KOPT-K1 (cell line): ENCODE data around the gene SLC38A2.
A peak's percentile ranks its signal among the peaks of the same experiment; 100 is the strongest.

Experiments
- H3K27ac ChIP-seq: fragments of 200-600 bp; sonication (generic); 2 replicates; pipeline ENCODE4 v1.5.1; 2016; ENCODE audit warnings: antibody characterized with exemption, mild to moderate bottlenecking, low read depth, low read length; ENCODE audit not compliant: poor library complexity, severe bottlenecking
- H3K36me3 ChIP-seq: fragments of 200-600 bp; sonication (generic); 2 replicates; pipeline ENCODE4 v1.5.1; 2017; ENCODE audit warnings: antibody characterized with exemption, mild to moderate bottlenecking, low read length, moderate library complexity; ENCODE audit not compliant: insufficient read depth
- H3K9me3 ChIP-seq: fragments of 200-600 bp; sonication (generic); 2 replicates; pipeline ENCODE4 v1.5.1; 2017; ENCODE audit warnings: antibody characterized with exemption, low read length, mild to moderate bottlenecking; ENCODE audit not compliant: insufficient read depth, poor library complexity, severe bottlenecking

The SLC38A2 gene

DNA sequence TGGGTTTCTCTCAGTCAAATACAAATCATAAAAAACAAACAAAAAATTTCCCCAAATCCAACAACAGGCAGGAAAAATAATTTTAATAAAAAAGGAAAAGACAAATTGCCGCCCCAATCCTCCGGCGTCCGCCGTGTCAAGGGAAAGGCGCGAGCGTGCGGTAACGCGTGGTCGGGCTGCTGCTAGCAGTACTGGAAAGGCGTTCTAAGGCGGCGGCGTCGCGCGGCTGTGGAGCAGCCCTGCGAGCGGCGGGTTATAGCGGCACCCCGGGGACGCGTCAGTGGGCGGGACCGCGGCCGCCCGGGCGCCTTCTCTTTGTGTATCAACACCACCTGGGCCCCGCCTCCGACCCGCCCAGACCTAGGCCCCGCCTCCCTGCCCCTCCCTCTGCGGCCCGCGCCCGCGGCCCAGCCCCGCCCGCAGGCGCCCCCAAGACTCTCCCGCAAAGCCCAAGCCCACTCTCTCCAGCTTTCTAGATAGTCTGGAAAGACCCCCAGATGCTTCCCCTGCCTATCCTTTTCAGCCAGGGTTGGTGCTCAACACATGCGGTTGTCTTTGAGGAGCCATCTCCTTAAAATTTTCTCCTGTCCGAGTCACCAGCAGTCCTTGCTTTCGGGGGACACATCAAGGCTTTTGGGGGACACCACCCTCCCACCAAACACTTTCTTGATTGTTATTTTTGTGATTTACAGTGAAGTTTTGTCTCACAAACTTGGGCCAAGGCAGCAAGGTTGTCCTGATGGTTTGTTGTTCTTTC lies at the start of gene SLC38A2:
SLC38A2 (minus strand) TSS at position 230 of the 757 bp plus-strand sequence. CDS start 1,480 bp downstream, outside the sequence.
- Histone ChIP-seq H3K27ac (peak within 1 kb of the TSS; percentile 94), H3K9me3 (no peaks in the 10 kb centered on the region), H3K36me3 (peaks cover 35% of the 10 kb centered on the region)

DNA sequence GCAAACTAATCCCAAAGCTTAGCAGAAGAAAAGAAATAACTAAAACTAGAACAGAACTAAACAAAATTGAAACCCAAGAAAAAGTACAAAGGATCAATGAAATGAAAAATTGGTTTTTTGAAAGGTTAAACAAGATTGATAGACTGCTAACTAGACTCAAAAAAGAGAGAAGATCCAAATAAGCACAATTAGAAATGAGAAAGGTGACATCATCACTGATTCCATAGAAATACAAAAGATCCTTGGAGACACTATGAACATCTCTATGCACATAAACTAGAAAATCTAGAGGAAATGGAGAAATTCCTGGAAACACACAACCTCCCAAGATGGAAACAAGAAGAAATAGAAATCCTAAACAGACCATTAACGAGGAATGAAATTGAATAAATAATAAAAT lies 47.1 kb upstream of the SLC38A2 start:
- Histone ChIP-seq H3K9me3 (no peaks in the 10 kb centered on the region), H3K36me3 (no peaks in the 10 kb centered on the region), H3K27ac (no peak overlapping the region)

DNA sequence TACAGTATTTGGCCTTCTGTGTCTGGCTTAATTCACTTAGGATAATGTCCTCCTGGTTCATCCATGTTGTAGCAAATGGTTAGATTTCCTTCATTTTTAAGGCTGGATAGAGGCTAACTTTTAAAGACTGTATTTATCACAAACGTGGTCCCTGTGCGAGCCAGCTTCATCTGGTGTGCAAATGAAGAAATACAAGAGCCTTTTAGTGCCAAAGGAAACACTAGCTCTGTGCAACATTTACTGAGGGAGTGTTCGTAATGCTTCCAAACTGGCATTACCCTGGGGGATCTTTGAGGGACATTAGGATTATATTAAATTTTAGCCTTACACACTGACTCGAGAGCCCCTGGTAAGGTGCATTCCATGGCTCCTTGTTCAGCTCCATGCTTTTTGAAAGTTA lies 43.0 kb upstream of the SLC38A2 start:
- Histone ChIP-seq H3K36me3 (no peaks in the 10 kb centered on the region), H3K9me3 (no peaks in the 10 kb centered on the region), H3K27ac (no peak overlapping the region)

DNA sequence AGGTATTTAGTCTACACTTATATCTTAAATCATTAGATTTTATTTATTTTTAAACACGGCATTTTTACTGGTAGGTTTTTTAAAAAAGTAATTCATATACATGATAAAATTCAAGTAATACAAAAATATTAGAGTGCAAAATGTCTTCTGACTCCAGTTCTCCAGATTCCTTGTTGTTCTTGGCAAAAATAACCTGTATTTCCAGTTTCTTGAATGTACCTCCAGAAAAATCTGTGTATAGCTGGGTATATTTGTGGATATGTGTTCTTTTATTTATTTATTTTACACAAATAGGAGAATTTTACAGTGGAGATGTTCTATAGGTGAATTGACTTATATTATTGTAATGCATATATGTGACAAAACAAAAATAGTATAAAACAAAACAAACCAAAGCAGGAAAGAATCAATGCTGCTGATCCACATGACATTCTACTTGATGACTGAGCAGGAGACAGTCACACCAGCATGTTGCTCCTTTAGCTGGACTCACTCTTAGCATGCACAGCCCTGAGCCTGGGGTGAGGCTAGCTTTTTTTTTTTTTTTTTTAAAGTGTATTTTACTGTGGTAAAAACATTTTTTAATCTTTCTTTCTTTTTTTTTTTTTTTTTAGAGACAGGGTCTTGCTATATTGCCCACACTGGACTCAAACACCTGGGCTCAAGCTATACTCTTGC lies 42.2 kb upstream of the SLC38A2 start:
- H3K9me3 ChIP-seq, result no peaks in the 10 kb centered on the region
- H3K27ac ChIP-seq, result no peak overlapping the region
- no peaks in the 10 kb centered on the region for H3K36me3 ChIP-seq

DNA sequence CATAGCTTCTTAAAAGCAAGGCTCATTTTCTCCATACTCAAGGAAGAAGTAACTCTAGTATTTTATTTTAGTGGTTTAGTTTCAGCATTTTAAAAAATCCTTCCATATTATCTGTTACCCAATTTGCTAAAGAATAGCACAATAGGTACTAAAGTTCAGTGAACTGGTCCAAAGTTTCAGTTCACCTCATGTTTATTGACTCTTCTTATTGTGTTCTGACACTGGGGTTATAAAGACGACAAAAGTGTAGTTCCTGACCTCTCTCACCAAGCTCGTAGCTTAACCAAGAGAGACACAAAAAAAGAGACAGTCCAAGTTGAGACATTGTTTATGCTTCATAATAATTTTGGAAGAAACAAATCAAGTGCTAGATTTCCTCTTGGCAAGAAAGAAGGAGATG lies 40.8 kb upstream of the SLC38A2 start:
- no peaks in the 10 kb centered on the region for H3K36me3 ChIP-seq
- no peak overlapping the region for H3K27ac ChIP-seq

DNA sequence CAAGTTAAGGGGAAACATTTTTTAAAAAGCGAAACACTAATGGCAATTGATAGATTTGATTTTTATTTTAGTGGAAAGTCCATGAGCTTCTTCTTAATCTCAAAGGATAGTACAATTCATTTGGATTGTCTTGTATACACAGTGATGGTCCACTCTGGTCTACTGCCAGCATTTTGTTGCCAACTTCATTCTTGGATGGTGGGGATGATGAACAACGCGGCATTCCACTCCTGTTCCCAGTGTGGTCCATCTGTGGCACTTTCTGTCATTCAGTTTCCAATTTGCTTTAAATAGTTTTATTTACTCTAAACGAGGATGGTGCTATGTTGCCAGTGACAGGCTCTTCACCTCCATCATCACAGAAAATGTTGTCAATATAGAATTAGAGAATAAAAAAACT lies 40.3 kb upstream of the SLC38A2 start:
- Histone ChIP-seq H3K27ac (no peak overlapping the region), H3K36me3 (no peaks in the 10 kb centered on the region), H3K9me3 (no peaks in the 10 kb centered on the region)

More for the DNA sequence above, 40.8 kb upstream of the SLC38A2 start:
- no peaks in the 10 kb centered on the region for H3K9me3 ChIP-seq

DNA sequence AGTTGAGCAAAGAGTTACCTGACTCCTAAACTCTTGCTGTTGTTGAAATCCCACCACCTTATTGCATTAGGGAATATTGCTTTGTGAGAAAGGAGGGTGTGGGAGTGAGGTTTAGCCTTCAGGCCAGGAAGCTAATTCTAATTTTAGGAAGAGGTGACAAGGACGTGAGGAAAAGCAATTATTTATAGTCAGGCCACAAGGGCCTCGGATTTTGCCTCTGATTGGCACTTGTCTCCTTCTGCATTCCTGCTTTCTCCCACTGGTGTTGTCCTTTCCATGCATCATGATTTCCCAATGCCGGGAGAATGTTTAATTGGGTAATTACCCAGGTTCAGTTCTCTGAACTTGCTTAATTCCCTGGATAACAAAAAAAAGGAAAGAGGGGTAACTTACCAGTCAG lies 37.9 kb upstream of the SLC38A2 start:
- no peaks in the 10 kb centered on the region for H3K36me3 ChIP-seq
- no peaks in the 10 kb centered on the region for H3K9me3 ChIP-seq
- no peak overlapping the region for H3K27ac ChIP-seq

DNA sequence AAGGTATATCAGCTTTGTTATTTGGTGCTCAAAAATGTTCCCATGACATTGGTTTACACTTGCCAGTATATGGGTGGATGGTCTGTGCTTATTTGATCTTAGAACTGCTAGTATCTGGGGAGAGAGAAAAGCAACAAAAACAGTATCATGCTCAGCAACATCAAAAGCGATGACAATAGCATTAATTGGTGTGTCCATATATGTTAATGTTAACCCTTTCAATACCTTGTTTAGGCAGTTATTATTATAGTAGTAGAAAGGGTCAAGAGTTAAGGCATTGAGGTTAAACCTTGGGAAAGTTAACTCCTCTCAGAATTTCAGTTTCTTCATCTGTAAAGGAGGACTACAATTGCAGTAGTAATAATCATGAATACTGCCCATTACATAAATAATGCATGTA lies 37.4 kb upstream of the SLC38A2 start:
- Histone ChIP-seq H3K36me3 (no peaks in the 10 kb centered on the region), H3K27ac (no peak overlapping the region), H3K9me3 (no peaks in the 10 kb centered on the region)

DNA sequence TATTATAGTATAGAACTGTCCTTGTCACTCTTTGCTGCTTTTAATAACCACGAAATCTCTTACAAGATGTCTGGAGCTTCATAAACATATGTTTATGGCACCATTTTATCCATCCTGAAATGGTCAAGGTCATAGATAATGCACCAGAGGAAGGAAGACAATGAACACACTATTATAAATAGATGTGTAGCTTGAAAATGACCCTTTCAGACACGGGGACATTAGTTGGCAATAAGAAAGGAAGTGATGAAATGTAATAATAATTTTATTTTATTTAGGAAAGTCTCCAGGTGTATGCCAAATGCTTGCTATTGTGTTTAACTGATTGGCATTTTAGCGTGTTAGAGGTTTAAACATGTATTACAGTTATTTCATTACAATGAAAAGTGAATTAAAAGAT lies 36.8 kb upstream of the SLC38A2 start:
- Histone ChIP-seq H3K27ac (no peak overlapping the region), H3K36me3 (no peaks in the 10 kb centered on the region)

DNA sequence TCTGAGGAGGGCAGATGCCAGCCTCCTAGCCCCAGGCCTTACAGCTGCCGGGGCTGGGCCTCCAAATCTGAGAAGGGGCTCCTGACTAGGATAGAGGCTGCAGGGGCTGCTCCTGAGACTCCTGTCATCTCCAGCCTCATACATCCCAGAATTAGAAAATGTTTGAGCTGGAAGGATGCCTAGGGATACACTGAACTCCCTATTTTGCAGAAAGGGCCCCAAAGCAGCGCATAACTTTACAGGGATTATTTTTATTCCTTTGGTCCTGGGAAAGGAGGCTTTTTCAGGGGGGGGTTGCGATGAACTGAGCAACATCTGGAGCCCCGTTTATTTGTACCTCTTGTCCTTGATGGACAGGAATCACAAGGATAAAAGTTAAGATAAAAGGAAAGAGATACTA lies 35.9 kb upstream of the SLC38A2 start:
- H3K36me3 ChIP-seq, result no peaks in the 10 kb centered on the region
- no peak overlapping the region for H3K27ac ChIP-seq
- no peaks in the 10 kb centered on the region for H3K9me3 ChIP-seq

More for the DNA sequence above, 36.8 kb upstream of the SLC38A2 start:
- no peaks in the 10 kb centered on the region for H3K9me3 ChIP-seq

DNA sequence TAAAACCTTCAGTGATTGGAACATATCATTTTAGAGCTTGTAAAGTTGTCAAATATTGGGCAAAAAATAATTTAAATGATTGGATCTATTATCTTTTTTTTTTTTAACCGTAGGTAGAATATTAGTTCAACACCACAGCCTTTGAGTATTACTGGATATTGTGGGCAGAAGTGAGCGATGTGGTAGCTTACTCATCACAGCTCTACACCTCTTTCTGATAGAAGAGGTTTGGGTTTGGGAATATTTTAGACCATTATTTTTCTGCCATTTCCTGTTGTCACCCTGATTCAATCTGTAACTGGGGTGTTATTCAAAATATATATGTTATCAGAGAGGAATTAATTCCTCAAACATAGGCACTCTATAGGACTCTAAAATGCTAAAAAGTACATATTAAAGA lies 34.8 kb upstream of the SLC38A2 start:
- Histone ChIP-seq H3K27ac (no peak overlapping the region), H3K9me3 (no peaks in the 10 kb centered on the region), H3K36me3 (no peaks in the 10 kb centered on the region)

DNA sequence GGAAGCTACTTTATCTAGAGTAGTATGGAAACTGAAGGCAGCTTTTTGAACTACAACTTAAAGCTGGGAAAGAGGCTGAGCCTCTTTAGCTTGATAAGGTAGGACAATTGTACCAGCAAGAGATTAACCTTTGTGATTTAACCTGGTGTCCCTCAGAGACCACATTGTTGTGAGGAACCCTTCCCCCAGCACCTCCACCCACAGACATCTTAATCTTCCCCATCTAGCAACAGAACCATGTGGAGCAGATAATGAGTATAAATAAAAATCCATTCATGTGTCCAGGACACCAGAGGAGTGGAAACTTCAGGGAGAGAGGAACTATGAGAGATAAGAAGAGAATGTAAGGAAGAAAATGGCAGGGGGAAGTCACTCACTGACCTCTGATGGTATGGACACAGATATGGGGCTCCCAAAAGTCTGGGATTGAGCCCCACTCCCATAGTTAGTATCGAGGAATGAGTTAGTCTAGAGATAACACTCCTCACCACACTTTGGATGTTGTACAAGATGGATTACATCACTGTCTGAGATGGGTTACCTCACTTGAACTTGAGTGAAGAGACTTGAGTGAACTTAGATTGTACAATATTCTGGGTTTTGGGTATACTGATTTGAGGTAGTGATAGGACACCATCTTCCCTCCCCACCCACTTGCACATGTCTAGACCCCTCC lies 33.9 kb upstream of the SLC38A2 start:
- no peaks in the 10 kb centered on the region for H3K9me3 ChIP-seq
- H3K36me3 ChIP-seq, result no peaks in the 10 kb centered on the region
- no peak overlapping the region for H3K27ac ChIP-seq

DNA sequence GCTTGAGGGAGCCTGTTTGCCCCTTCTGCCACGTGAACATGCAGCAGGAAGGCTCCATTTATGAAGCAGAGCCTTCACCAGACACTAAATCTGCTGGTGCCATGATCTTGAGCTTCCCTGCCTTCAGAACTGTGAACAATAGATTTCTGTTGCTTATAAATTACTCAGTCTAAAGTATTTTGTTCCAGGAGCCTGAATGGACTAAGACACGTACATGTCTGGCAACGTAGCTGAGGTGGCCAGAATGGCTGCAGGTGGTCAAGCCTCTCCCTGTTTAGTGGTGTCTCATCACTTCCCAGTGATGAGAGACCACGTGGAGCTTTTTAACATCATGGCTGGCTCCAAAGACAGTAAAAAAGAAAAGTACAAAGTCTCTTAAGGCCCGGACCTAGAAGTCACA lies 32.2 kb upstream of the SLC38A2 start:
- no peak overlapping the region for H3K27ac ChIP-seq
- peaks cover 5% of the 10 kb centered on the region for H3K9me3 ChIP-seq
- H3K36me3 ChIP-seq, result no peaks in the 10 kb centered on the region

DNA sequence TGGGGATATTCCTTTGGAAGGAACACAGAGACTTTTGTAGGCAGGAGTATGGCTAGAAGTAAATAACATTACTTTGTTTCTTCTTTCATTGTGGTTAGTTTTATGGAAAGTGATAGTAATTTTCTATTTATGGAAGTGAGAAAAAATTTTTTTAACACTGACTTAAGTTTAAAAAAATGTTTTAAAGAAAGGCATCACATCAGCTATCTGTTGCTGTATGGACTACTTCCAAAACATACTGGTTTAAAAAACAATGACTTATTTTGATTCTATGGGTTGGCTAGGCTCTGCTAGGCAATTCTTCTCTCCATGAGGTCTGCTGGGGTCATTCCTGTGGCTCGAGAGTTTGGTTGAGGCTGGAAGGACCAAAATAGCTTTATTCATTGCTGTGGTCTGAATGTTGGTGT lies 31.7 kb upstream of the SLC38A2 start:
- H3K9me3 ChIP-seq, result peaks cover 6% of the 10 kb centered on the region
- peak overlapping the region; percentile 7 for H3K27ac ChIP-seq
- no peaks in the 10 kb centered on the region for H3K36me3 ChIP-seq

DNA sequence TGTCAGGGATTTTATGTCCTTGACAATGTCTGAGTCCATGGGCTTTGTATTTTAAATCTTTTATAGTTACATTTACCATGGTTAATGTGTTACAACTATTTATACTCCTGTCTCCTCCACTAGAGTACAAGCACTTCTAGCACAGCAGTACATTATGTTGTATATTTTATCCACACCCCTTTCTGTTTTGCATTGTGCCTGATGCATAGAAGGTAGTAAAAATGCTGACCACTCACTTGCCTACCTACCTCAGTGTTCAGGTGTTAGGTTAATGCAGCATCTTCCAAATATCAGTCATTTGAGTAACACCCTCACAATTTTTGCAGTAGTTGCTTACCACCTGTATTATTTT lies 31.1 kb upstream of the SLC38A2 start:
- H3K9me3 ChIP-seq, result peaks cover 9% of the 10 kb centered on the region
- H3K36me3 ChIP-seq, result no peaks in the 10 kb centered on the region
- peak overlapping the region; percentile 7 for H3K27ac ChIP-seq
